IMR-90 (cell line): ENCODE data around the gene DDX60. TPM values are rescaled to one million over a fixed set of nuclear protein-coding genes. Genes with fewer than 3 reads are reported as not detected.

Experiments
- ATAC-seq: fragments of 200-7000 bp; cut with Tn5 transposase; 2 replicates; pipeline ENCODE4 v1.9.1; 2020; ENCODE audit warnings: low read depth, mild to moderate bottlenecking, moderate library complexity
- BruUV-seq: library from RNA; stranded (reverse); fragments of 400-500 nt; replicated peaks from 2 replicates; lab custom pipeline; 2021; lab: Mats Ljungman, UMichigan
- CTCF ChIA-PET: fragments of 300-600 bp; formaldehyde crosslinking; extraction: SDS; loops from one replicate; lab custom pipeline; 2021; ENCODE audit warnings: antibody characterized with exemption; lab: Yijun Ruan, JAX
- POLR2A ChIA-PET: fragments of 300-600 bp; sonication (Branson Sonifier 250); formaldehyde crosslinking; loops from one replicate; lab custom pipeline; 2022; ENCODE audit warnings: antibody characterized with exemption; ENCODE audit not compliant: unreplicated experiment; lab: Charles Lee
- DNase-seq: peaks from one replicate; pipeline ENCODE4 v3.0.0; 2013
- H2AFZ ChIP-seq: replicated peaks from 2 replicates; pipeline ENCODE3; 2013; ENCODE audit warnings: low read length, mild to moderate bottlenecking; ENCODE audit not compliant: poor library complexity
- H2AK5ac ChIP-seq: 2 replicates; pipeline ENCODE4 v1.6.1; 2013; ENCODE audit warnings: low read depth, low read length, inconsistent platforms
- H2AK9ac ChIP-seq: replicated peaks from 2 replicates; pipeline ENCODE3; 2013; ENCODE audit warnings: mild to moderate bottlenecking, low read depth, low read length, moderate library complexity; ENCODE audit not compliant: poor library complexity
- H2BK120ac ChIP-seq: 2 replicates; pipeline ENCODE4 v1.6.1; 2013; ENCODE audit warnings: low read depth, low read length, inconsistent platforms
- H2BK15ac ChIP-seq: 3 replicates; pipeline ENCODE4 v1.6.1; 2013; ENCODE audit warnings: low read depth, low read length, inconsistent platforms
- H2BK20ac ChIP-seq: 2 replicates; pipeline ENCODE4 v1.6.1; 2013; ENCODE audit warnings: low read depth, mild to moderate bottlenecking, inconsistent platforms, low read length, moderate library complexity
- H2BK5ac ChIP-seq: 2 replicates; pipeline ENCODE4 v1.6.1; 2013; ENCODE audit warnings: mild to moderate bottlenecking, low read depth, low read length, inconsistent platforms; ENCODE audit not compliant: poor library complexity, severe bottlenecking
- H3K14ac ChIP-seq: replicated peaks from 2 replicates; pipeline ENCODE4 v1.6.1; 2013; ENCODE audit warnings: low read depth, low read length, inconsistent platforms
- H3K18ac ChIP-seq: 2 replicates; pipeline ENCODE4 v1.6.1; 2013; ENCODE audit warnings: low read depth, low read length, control low read depth
- H3K23ac ChIP-seq: 2 replicates; pipeline ENCODE4 v1.6.1; 2013; ENCODE audit warnings: low read depth, low read length, inconsistent platforms
- H3K27ac ChIP-seq: 2 replicates; pipeline ENCODE4 v1.5.1; 2013; ENCODE audit warnings: mild to moderate bottlenecking, control low read depth, low read length; ENCODE audit not compliant: insufficient read depth
- H3K27me3 ChIP-seq: 2 replicates; pipeline ENCODE4 v1.6.1; 2013; ENCODE audit warnings: low read length; ENCODE audit not compliant: control insufficient read depth, insufficient read depth
- H3K36me3 ChIP-seq: 2 replicates; pipeline ENCODE4 v1.6.1; 2013; ENCODE audit warnings: low read length, mixed read lengths; ENCODE audit not compliant: control insufficient read depth, insufficient read depth
- H3K4ac ChIP-seq: 2 replicates; pipeline ENCODE4 v1.6.1; 2013; ENCODE audit warnings: low read depth, low read length, inconsistent platforms
- H3K4me1 ChIP-seq: 2 replicates; pipeline ENCODE4 v1.6.1; 2013; ENCODE audit warnings: low read length, mixed read lengths; ENCODE audit not compliant: control insufficient read depth, insufficient read depth
- H3K4me2 ChIP-seq: 2 replicates; pipeline ENCODE4 v1.6.1; 2013; ENCODE audit warnings: low read depth, mild to moderate bottlenecking, control low read depth, low read length, moderate library complexity
- H3K4me3 ChIP-seq: 2 replicates; pipeline ENCODE4 v1.5.1; 2013; ENCODE audit warnings: low read depth, mild to moderate bottlenecking, control low read depth, low read length, moderate library complexity; ENCODE audit not compliant: insufficient read depth
- H3K56ac ChIP-seq: 2 replicates; pipeline ENCODE4 v1.6.1; 2013; ENCODE audit warnings: low read length, inconsistent platforms; ENCODE audit not compliant: insufficient read depth; ENCODE audit errors: extremely low read depth
- H3K79me1 ChIP-seq, 2 experiments: 2 replicates each; pipeline ENCODE4 v1.6.1; 2013; ENCODE audit warnings: low read length in 2 of 2, inconsistent platforms in 1 of 2, low read depth in 1 of 2
- H3K9ac ChIP-seq: 2 replicates; pipeline ENCODE4 v1.6.1; 2013; ENCODE audit warnings: low read depth, low read length, control low read depth
- H3K9me1 ChIP-seq: 2 replicates; pipeline ENCODE4 v1.6.1; 2013; ENCODE audit warnings: low read length, inconsistent platforms; ENCODE audit not compliant: insufficient read depth
- H3K9me3 ChIP-seq: 2 replicates; pipeline ENCODE4 v1.6.1; 2013; ENCODE audit warnings: low read length; ENCODE audit not compliant: control insufficient read depth, insufficient read depth
- H4K20me1 ChIP-seq: 2 replicates; pipeline ENCODE4 v1.6.1; 2013; ENCODE audit warnings: low read length, inconsistent platforms; ENCODE audit not compliant: insufficient read depth
- H4K5ac ChIP-seq: 2 replicates; pipeline ENCODE4 v1.6.1; 2013; ENCODE audit warnings: mild to moderate bottlenecking, low read depth, low read length, control low read depth
- H4K8ac ChIP-seq, 2 experiments: 2 replicates each; pipeline ENCODE4 v1.6.1; 2013; ENCODE audit warnings: low read depth in 2 of 2, low read length in 2 of 2, control low read depth in 1 of 2, inconsistent platforms in 1 of 2
- H4K91ac ChIP-seq: 2 replicates; pipeline ENCODE4 v1.6.1; 2013; ENCODE audit warnings: low read depth, low read length, inconsistent platforms; ENCODE audit not compliant: insufficient read depth
- CHD1 ChIP-seq: IDR thresholded peaks from 2 replicates; pipeline ENCODE4 v1.6.1; 2012; ENCODE audit warnings: low read depth, low read length, improper control_type of control experiment
- CTCF ChIP-seq: conservative IDR thresholded peaks from 2 replicates; pipeline ENCODE4 v1.5.1; 2012; ENCODE audit warnings: mild to moderate bottlenecking, low read depth, low read length, improper control_type of control experiment
- FOS ChIP-seq: fragments of 150-350 bp; IDR thresholded peaks from 2 replicates; pipeline ENCODE4 v1.6.1; 2016; ENCODE audit warnings: low read depth, low read length
- MAZ ChIP-seq: IDR thresholded peaks from 2 replicates; pipeline ENCODE4 v1.6.1; 2012; ENCODE audit warnings: low read depth, mild to moderate bottlenecking, low read length, improper control_type of control experiment, moderate library complexity, borderline replicate concordance
- POLR2A ChIP-seq: IDR thresholded peaks from 2 replicates; pipeline ENCODE4 v1.6.1; 2012; ENCODE audit warnings: mild to moderate bottlenecking, low read depth, low read length
- RFX5 ChIP-seq: IDR thresholded peaks from 2 replicates; pipeline ENCODE4 v1.8.0; 2012; ENCODE audit warnings: low read depth, mild to moderate bottlenecking, low read length, moderate library complexity
- USF2 ChIP-seq: fragments of 150-350 bp; IDR thresholded peaks from 2 replicates; pipeline ENCODE4 v1.6.1; 2017; ENCODE audit warnings: mild to moderate bottlenecking, antibody characterized with exemption, low read length, low read depth
- WGBS, 2 experiments: methylation state at CpG; one replicate each; pipeline versions ENCODE4 v1.1.5 to v1.1.7; 2013; ENCODE audit warnings: missing lambda C conversion rate in 2 of 2; ENCODE audit not compliant: insufficient read length in 1 of 2; ENCODE audit errors: extremely low coverage in 2 of 2; 5-methylcytosine and 5-hydroxymethylcytosine counted together
- dilution Hi-C: fragments of 300-500 bp; cut with HindIII; formaldehyde crosslinking; loops from one replicate; pipeline ENCODE4 v1.14.3; 2018; ENCODE audit warnings: low sequenced_read_pairs; ENCODE audit not compliant: unreplicated experiment
- in situ Hi-C: fragments of 300-500 bp; cut with MboI; formaldehyde crosslinking; loops from 3 replicates; pipeline ENCODE4 v1.14.3; 2019; ENCODE audit warnings: low sequenced_read_pairs, inconsistent platforms, mixed read lengths
- intact Hi-C: fragments of 100-400 bp; cut with micrococcal nuclease; formaldehyde crosslinking; loops from 2 replicates; pipeline ENCODE4 v1.10.0; 2022
- polyA plus RNA-seq, 3 experiments: library from polyadenylated mRNA; depleted of rRNA; stranded (reverse); fragments of >200 nt; gene quantifications; 2 replicates each; pipeline ENCODE4 v1.2.3, GENCODE V29; 2012; ENCODE audit warnings: low replicate concordance in 1 of 3
- total RNA-seq: library from RNA; depleted of rRNA; stranded (reverse); fragments of >200 nt; gene quantifications from 2 replicates; pipeline ENCODE4 v1.2.3, GENCODE V29; 2012

DDX60 gene
- total and polyA plus RNA-seq, 2 of the 4 experiments (the other 2 are of a cell fraction) = 3.1 to 6.6 TPM

GRCh38 chr4:168241953-168242352 is 76.6 kb downstream of the DDX60 start:
- Histone ChIP-seq H3K36me3 (no peaks in the 10 kb centered on the region), H4K91ac (no peak overlapping the region), H4K5ac (no peak overlapping the region), H2AK9ac (no peak overlapping the region), H3K56ac (no peak overlapping the region), H3K23ac (no peak overlapping the region), H2BK120ac (no peak overlapping the region), H4K20me1 (no peaks in the 10 kb centered on the region), H3K27ac (no peak overlapping the region), H3K4me1 (no peaks in the 10 kb centered on the region), H3K9ac (no peak overlapping the region), H2BK20ac (no peak overlapping the region), H3K9me3 (peaks cover 7% of the 10 kb centered on the region; the same call in 1 of the 2 replicates), H2BK15ac (no peak overlapping the region), H3K27me3 (no peaks in the 10 kb centered on the region), H3K4me3 (no peak overlapping the region), H3K4ac (no peak overlapping the region), H3K4me2 (no peak overlapping the region), H2AFZ (no peak overlapping the region), H4K8ac (no peak overlapping the region), H2BK5ac (no peak overlapping the region), H2AK5ac (no peak overlapping the region), H3K14ac (no peak overlapping the region), H3K9me1 (no peaks in the 10 kb centered on the region), H3K18ac (no peak overlapping the region), H3K79me1 (no peaks in the 10 kb centered on the region)
- ATAC-seq (no peak), DNase-seq (no peak)
- no TSS peak for BruUV-seq
- intact Hi-C loops (no loop called here), in situ Hi-C loops (no loop called here), dilution Hi-C loops (no loop called here)
- WGBS, 2 experiments = 100% methylated on average over 1 of the region's 3 CpGs; no CpG with 5 or more reads in 1 of the 2 experiments
- POLR2A ChIA-PET = no interaction called here
- TF ChIP-seq CHD1 (no peak), RFX5 (no peak), USF2 (no peak), CTCF (no peak), FOS (no peak), MAZ (no peak), POLR2A (no peak)
- CTCF ChIA-PET = no interaction called here
